HepG2 (cell line): ENCODE results near the gene PSMB11. TPM values are rescaled to one million over a fixed set of nuclear protein-coding genes. Genes with fewer than 3 reads are reported as not detected.

Experiments used
- ARNT ChIP-seq: fragments of 450-650 bp; IDR thresholded peaks from 2 replicates; pipeline ENCODE4 v1.6.1; 2017
- CBX1 ChIP-seq: IDR thresholded peaks from one replicate; pipeline ENCODE4 v1.6.1; 2016; ENCODE audit warnings: antibody characterized with exemption, low read depth
- GTF2F1 ChIP-seq: fragments of 150-350 bp; IDR thresholded peaks from 2 replicates; pipeline ENCODE4 v1.6.1; 2014; ENCODE audit warnings: low read length
- GZF1 ChIP-seq: sonication (generic); formaldehyde crosslinking; IDR thresholded peaks from 2 replicates; pipeline ENCODE4 v1.5.1; 2020; ENCODE audit warnings: mild to moderate bottlenecking, missing genetic modification reagents
- HCFC1 ChIP-seq: fragments of 150-350 bp; IDR thresholded peaks from 2 replicates; pipeline ENCODE4 v1.6.1; 2014; ENCODE audit warnings: low read depth, low read length
- HDAC6 ChIP-seq: fragments of 200-600 bp; sonication (generic); IDR thresholded peaks from 2 replicates; pipeline ENCODE4 v1.7.0; 2017; ENCODE audit warnings: mild to moderate bottlenecking, antibody characterized with exemption, low read length, low read depth
- HMGXB4 ChIP-seq, 2 experiments: sonication (generic) in 1 of 2; formaldehyde crosslinking in 1 of 2; IDR thresholded peaks; 2 replicates each; pipeline versions ENCODE4 v1.4.0 to v1.6.1; 2018 to 2020; ENCODE audit warnings: missing genetic modification reagents in 2 of 2, borderline replicate concordance in 1 of 2, low read depth in 1 of 2, mild to moderate bottlenecking in 1 of 2, missing biosample characterization in 1 of 2
- IRF2 ChIP-seq: IDR thresholded peaks from 2 replicates; pipeline ENCODE4 v1.6.1; 2018; ENCODE audit warnings: missing genetic modification reagents, missing compliant biosample characterization
- MTERF4 ChIP-seq: sonication (generic); formaldehyde crosslinking; IDR thresholded peaks from 2 replicates; pipeline ENCODE4 v1.8.0; 2023; ENCODE audit warnings: mild to moderate bottlenecking, missing genetic modification reagents
- SALL2 ChIP-seq: sonication (generic); formaldehyde crosslinking; IDR thresholded peaks from 2 replicates; pipeline ENCODE4 v1.8.1; 2023; ENCODE audit warnings: mild to moderate bottlenecking, missing genetic modification reagents, inconsistent platforms
- WIZ ChIP-seq: sonication (generic); formaldehyde crosslinking; IDR thresholded peaks from 2 replicates; pipeline ENCODE4 v1.5.1; 2020; ENCODE audit warnings: mild to moderate bottlenecking, missing genetic modification reagents
- ZFY ChIP-seq: sonication (generic); formaldehyde crosslinking; IDR thresholded peaks from 2 replicates; pipeline ENCODE4 v1.4.0; 2020; ENCODE audit warnings: missing genetic modification reagents
- ZNF136 ChIP-seq: sonication (generic); formaldehyde crosslinking; IDR thresholded peaks from 2 replicates; pipeline ENCODE4 v1.8.1; 2022; ENCODE audit warnings: low read depth, mild to moderate bottlenecking, moderate library complexity, missing genetic modification reagents
- ZNF3 ChIP-seq: IDR thresholded peaks from 2 replicates; pipeline ENCODE4 v1.7.0; 2017; ENCODE audit warnings: inconsistent platforms
- ZNF512B ChIP-seq: sonication (generic); formaldehyde crosslinking; IDR thresholded peaks from 2 replicates; pipeline ENCODE4 v1.5.1; 2020; ENCODE audit warnings: missing genetic modification reagents, mild to moderate bottlenecking, borderline replicate concordance
- ZNF766 ChIP-seq: sonication (generic); formaldehyde crosslinking; IDR thresholded peaks from 2 replicates; pipeline ENCODE4 v1.5.0; 2020; ENCODE audit warnings: missing genetic modification reagents, borderline replicate concordance
- ZNF781 ChIP-seq: sonication (generic); formaldehyde crosslinking; IDR thresholded peaks from 2 replicates; pipeline ENCODE4 v1.5.1; 2020; ENCODE audit warnings: borderline replicate concordance, mild to moderate bottlenecking, missing genetic modification reagents; ENCODE audit errors: not compliant biosample characterization
- ZNF878 ChIP-seq: sonication (generic); formaldehyde crosslinking; IDR thresholded peaks from 2 replicates; pipeline ENCODE4 v1.8.1; 2023; ENCODE audit warnings: mild to moderate bottlenecking, missing genetic modification reagents, moderate library complexity
- polyA plus RNA-seq, 8 experiments: library from polyadenylated mRNA; depleted of rRNA in 3 of 8; stranded (reverse) in 7 of 8; unstranded in 1 of 8; fragments of >200 nt; fragmentation: Illumina TruSeq in 4 of 8; extraction: Trizol in 4 of 8; gene quantifications; 2 replicates each; pipeline versions ENCODE4 v1.2.1 to v1.2.3, GENCODE V29; 2011 to 2016; ENCODE audit warnings: low read depth in 4 of 8, missing spikeins in 1 of 8, mixed read lengths in 1 of 8; ENCODE audit not compliant: insufficient read depth in 1 of 8
- total RNA-seq, 5 experiments: library from RNA; depleted of rRNA; stranded (reverse); fragments of >200 nt; fragmentation: Illumina TruSeq; extraction: Trizol; gene quantifications; 2 replicates each; pipeline ENCODE4 v1.2.3, GENCODE V29; 2016; ENCODE audit warnings: low read depth in 1 of 5
- TF ChIP-seq, protein P1 (sequence below): sonication (generic); formaldehyde crosslinking; IDR thresholded peaks from 2 replicates; pipeline ENCODE4 v1.4.0; 2020; ENCODE audit warnings: mild to moderate bottlenecking, missing genetic modification reagents
- TF ChIP-seq, protein P2 (sequence below): sonication (generic); formaldehyde crosslinking; conservative IDR thresholded peaks from 2 replicates; pipeline ENCODE4 v1.4.0; 2020; ENCODE audit warnings: missing genetic modification reagents

Gene PSMB11
- total and polyA plus RNA-seq, 2 of the 13 experiments (the other 11 are each of a cell fraction or from before 2014, with no cell fraction given), result not detected

DNA sequence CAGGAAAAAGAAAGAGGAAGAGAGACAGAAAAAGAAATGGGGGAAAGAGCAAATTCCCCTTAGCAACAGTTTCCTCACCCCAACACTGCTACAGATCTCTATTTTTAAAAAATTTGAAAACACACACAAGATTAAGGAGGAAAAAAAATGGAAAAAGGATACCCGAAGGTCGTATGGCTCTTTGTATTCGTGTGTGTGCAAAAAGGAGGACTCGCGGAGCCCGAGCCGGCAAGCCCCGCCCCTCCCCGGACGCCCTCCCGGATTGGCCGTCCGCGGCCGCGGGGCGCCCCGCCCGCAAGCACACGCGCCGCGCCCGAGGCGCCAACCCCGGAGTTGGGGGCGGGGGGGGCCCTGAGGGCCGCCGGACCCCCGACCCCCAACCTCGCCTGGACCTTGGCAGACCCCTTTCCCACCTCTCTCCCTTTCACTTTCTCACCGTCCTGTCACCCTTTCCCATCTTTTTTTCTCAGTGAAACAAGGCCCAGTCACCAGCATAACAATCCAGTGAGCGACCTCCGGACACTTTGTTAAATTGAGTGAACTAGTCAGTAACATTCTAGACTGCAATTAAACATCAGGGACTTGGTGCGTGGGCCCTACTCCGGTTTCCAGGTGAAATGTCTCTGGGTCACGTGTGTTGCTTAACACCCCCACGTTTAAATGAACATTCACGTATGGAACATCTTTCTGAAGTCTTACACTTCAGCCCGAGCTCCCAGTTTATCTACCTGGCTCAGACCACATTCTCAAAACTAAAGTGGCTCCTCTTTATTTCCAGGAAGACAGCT is 31.9 kb upstream of the PSMB11 start, which contains the start of gene C14orf93 (continued):
- peak; percentile 82; the same call in 1 of the 2 replicates for TF ChIP-seq ZNF766 (CRISPR knock-in tag)
- no peak for TF ChIP-seq ZNF136 (CRISPR knock-in tag)
- TF ChIP-seq GTF2F1, result 0 out of 2 replicates have a peak, but pooled peaks have one; percentile 28
- no peak for TF ChIP-seq ZNF878
- TF ChIP-seq CBX1, result no peak
- TF ChIP-seq WIZ (CRISPR knock-in tag), result no peak
- TF ChIP-seq, protein P1, sequence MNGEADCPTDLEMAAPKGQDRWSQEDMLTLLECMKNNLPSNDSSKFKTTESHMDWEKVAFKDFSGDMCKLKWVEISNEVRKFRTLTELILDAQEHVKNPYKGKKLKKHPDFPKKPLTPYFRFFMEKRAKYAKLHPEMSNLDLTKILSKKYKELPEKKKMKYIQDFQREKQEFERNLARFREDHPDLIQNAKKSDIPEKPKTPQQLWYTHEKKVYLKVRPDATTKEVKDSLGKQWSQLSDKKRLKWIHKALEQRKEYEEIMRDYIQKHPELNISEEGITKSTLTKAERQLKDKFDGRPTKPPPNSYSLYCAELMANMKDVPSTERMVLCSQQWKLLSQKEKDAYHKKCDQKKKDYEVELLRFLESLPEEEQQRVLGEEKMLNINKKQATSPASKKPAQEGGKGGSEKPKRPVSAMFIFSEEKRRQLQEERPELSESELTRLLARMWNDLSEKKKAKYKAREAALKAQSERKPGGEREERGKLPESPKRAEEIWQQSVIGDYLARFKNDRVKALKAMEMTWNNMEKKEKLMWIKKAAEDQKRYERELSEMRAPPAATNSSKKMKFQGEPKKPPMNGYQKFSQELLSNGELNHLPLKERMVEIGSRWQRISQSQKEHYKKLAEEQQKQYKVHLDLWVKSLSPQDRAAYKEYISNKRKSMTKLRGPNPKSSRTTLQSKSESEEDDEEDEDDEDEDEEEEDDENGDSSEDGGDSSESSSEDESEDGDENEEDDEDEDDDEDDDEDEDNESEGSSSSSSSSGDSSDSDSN (CRISPR knock-in tag), result peak; percentile 31; the same call in 1 of the 2 replicates
- TF ChIP-seq IRF2 (CRISPR knock-in tag), result peak; percentile 59; the same call in 1 of the 2 replicates
- no peak for TF ChIP-seq ARNT
- TF ChIP-seq SALL2 (CRISPR knock-in tag), result peak; percentile 52; the same call in 1 of the 2 replicates
- TF ChIP-seq, protein P2, sequence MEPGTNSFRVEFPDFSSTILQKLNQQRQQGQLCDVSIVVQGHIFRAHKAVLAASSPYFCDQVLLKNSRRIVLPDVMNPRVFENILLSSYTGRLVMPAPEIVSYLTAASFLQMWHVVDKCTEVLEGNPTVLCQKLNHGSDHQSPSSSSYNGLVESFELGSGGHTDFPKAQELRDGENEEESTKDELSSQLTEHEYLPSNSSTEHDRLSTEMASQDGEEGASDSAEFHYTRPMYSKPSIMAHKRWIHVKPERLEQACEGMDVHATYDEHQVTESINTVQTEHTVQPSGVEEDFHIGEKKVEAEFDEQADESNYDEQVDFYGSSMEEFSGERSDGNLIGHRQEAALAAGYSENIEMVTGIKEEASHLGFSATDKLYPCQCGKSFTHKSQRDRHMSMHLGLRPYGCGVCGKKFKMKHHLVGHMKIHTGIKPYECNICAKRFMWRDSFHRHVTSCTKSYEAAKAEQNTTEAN (CRISPR knock-in tag), result no peak; the same call in 1 of the 2 replicates
- TF ChIP-seq ZNF512B (CRISPR knock-in tag), result 0 out of 2 replicates have a peak, but pooled peaks have one; percentile 13
- TF ChIP-seq HMGXB4 (CRISPR knock-in tag; IDR thresholded peaks at IDR 0.05; ENCODE audit: borderline replicate concordance in 1 of 2, low read depth in 1 of 2), result peak; percentile 31 to 32; a peak in 1 of 4 replicates
- no peak for TF ChIP-seq ZNF781 (CRISPR knock-in tag)
- TF ChIP-seq ZNF3 (CRISPR knock-in tag), result no peak
- TF ChIP-seq HCFC1, result peak; percentile 31; the same call in 1 of the 2 replicates
- TF ChIP-seq MTERF4 (CRISPR knock-in tag), result peak; percentile 26; the same call in 1 of the 2 replicates
- no peak for TF ChIP-seq HDAC6
- peak; percentile 81 for TF ChIP-seq ZFY (CRISPR knock-in tag)
- no peak; the same call in 1 of the 2 replicates for TF ChIP-seq GZF1 (CRISPR knock-in tag)
